ENCODE data around the gene MAP4. TPM values are rescaled to one million over a fixed set of nuclear protein-coding genes. Genes with fewer than 3 reads are reported as not detected.

MAP4 gene
- total and polyA plus RNA-seq, 12 donors: 141 to 1,345 (median 894) TPM

GRCh38 chr3:47854720-47855455 is 161.3 kb downstream of the MAP4 start:
- peak overlapping the region in 3 of 10 donors; percentile 19 to 31 (median 22) for H3K27ac ChIP-seq
- ATAC-seq: no peak
- no peak for DNase-seq
- H3K4me3 ChIP-seq: no peak overlapping the region
- intact Hi-C loops (cut with DNase I): no loop called here
- no peaks in the 10 kb centered on the region for H3K9me3 ChIP-seq
- peaks cover 0 to 23% (median 6%) of the 10 kb centered on the region in 9 donors for H3K4me1 ChIP-seq
- no peak for TF ChIP-seq CTCF (IDR thresholded peaks at IDR 0.05)
- WGBS, 2 donors: 89 to 90% methylated on average over 14 of the region's 14 CpGs
- H3K36me3 ChIP-seq: peaks cover 0 to 99% (median 68%) of the 10 kb centered on the region in 9 donors
- no peaks in the 10 kb centered on the region for H3K27me3 ChIP-seq

- WGBS, 2 donors: 89 to 90% methylated on average over 11 of the region's 11 CpGs
- no peak for DNase-seq
- Histone ChIP-seq H3K27ac (peak overlapping the region in 3 of 10 donors; percentile 19 to 44 (median 22)), H3K9me3 (no peaks in the 10 kb centered on the region), H3K27me3 (no peaks in the 10 kb centered on the region), H3K4me1 (peaks cover 0 to 23% (median 5%) of the 10 kb centered on the region in 9 donors), H3K36me3 (peaks cover 5 to 99% (median 74%) of the 10 kb centered on the region in 9 donors), H3K4me3 (no peak overlapping the region)
- no peak for TF ChIP-seq CTCF (IDR thresholded peaks at IDR 0.05)
- no peak for ATAC-seq
- intact Hi-C loops (cut with DNase I): no loop called here
Observed at GRCh38 chr3:47854267-47854666, 161.9 kb downstream of the MAP4 start.

GRCh38 chr3:47852604-47853602 is 163.3 kb downstream of the MAP4 start:
- H3K27me3 ChIP-seq: no peaks in the 10 kb centered on the region
- H3K27ac ChIP-seq: peak overlapping the region in 2 of 10 donors; percentile 10 to 36
- no peak for TF ChIP-seq CTCF (IDR thresholded peaks at IDR 0.05)
- H3K4me3 ChIP-seq: no peak overlapping the region
- ATAC-seq (no peak), DNase-seq (no peak)
- H3K4me1 ChIP-seq: peaks cover 0 to 23% (median 5%) of the 10 kb centered on the region in 9 donors
- intact Hi-C loops (cut with DNase I): no loop called here
- WGBS, 2 donors: 90 to 91% methylated on average over 36 of the region's 36 CpGs
- H3K9me3 ChIP-seq: no peaks in the 10 kb centered on the region
- peaks cover 5 to 100% (median 86%) of the 10 kb centered on the region in 9 donors for H3K36me3 ChIP-seq

GRCh38 chr3:47851888-47852603 is 164.2 kb downstream of the MAP4 start:
- ATAC-seq: no peak

More at GRCh38 chr3:47851888-47852603, 164.2 kb downstream of the MAP4 start:
- Histone ChIP-seq H3K9me3 (no peaks in the 10 kb centered on the region), H3K36me3 (peaks cover 5 to 100% (median 87%) of the 10 kb centered on the region in 9 donors), H3K27me3 (no peaks in the 10 kb centered on the region), H3K4me1 (peaks cover 0 to 20% (median 5%) of the 10 kb centered on the region in 9 donors), H3K27ac (peak overlapping the region in 2 of 10 donors; percentile 10 to 36), H3K4me3 (no peak overlapping the region)
- intact Hi-C loops (cut with DNase I): no loop called here
- TF ChIP-seq CTCF (IDR thresholded peaks at IDR 0.05): no peak
- DNase-seq: no peak
- WGBS, 2 donors: 86 to 91% methylated on average over 12 of the region's 12 CpGs

Measured in heart right ventricle (tissue), 16 donors.